AG09309 (cell line): ENCODE results near the gene MAP3K6.
A peak's percentile ranks its signal among the peaks of the same experiment; 100 is the strongest.

Experiments
- DNase-seq: peaks from one replicate; pipeline ENCODE4 v3.0.0-alpha.2; 2010; ENCODE audit warnings: low read depth
- H3K4me3 ChIP-seq: 2 replicates; pipeline ENCODE4 v1.5.1; 2011; ENCODE audit warnings: mild to moderate bottlenecking, low read depth, low read length, moderate library complexity; ENCODE audit not compliant: control insufficient read depth
- TF ChIP-seq, protein P1 (sequence below): IDR thresholded peaks from 2 replicates; pipeline ENCODE4 v1.5.1; 2011; ENCODE audit warnings: mild to moderate bottlenecking, low read depth, low read length, inconsistent platforms; ENCODE audit not compliant: insufficient read depth, control insufficient read depth; ENCODE audit errors: missing control alignments

The MAP3K6 gene

DNA sequence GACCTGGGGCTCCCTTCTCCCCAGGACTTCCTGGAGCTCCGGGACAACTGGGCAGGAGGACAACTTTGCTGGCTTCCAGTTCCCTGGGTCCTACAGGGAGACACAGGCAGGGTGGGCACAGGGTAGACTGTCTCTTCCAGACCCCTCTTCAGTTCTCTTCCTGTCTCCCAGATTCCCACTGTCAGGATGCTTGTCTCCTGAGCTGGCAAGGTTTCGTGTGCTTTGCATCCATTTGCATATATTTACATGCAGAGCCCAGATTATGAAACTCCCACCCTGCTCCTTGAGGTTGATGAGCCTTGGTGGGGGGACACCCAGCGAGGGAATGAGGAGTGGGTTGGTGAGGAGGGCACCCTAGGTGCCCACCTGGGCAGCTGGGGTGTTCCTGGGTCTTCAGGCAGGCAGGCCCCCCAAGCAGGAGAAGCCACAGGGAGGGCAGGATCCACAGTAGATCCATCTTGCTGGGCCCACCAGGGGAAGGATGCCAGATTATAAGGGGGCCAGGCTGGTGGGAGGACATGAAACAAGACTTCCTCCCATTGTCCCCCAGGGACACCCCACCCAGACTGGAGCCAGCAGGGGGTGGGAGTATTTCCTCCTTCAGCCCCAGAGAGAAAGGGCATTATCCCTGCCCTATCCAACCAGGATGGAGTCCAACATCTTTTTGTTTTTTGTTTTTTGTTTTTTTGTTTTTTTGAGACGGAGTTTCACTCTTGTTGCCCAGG is 7.8 kb upstream of the MAP3K6 start, which contains the start of gene FCN3:
Gene FCN3 (minus strand): TSS at position 463 of the 725 bp plus-strand sequence. CDS start 6 bp downstream, at position 457.
- TF ChIP-seq, protein P1, sequence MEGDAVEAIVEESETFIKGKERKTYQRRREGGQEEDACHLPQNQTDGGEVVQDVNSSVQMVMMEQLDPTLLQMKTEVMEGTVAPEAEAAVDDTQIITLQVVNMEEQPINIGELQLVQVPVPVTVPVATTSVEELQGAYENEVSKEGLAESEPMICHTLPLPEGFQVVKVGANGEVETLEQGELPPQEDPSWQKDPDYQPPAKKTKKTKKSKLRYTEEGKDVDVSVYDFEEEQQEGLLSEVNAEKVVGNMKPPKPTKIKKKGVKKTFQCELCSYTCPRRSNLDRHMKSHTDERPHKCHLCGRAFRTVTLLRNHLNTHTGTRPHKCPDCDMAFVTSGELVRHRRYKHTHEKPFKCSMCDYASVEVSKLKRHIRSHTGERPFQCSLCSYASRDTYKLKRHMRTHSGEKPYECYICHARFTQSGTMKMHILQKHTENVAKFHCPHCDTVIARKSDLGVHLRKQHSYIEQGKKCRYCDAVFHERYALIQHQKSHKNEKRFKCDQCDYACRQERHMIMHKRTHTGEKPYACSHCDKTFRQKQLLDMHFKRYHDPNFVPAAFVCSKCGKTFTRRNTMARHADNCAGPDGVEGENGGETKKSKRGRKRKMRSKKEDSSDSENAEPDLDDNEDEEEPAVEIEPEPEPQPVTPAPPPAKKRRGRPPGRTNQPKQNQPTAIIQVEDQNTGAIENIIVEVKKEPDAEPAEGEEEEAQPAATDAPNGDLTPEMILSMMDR: no peak
- H3K4me3 ChIP-seq: no peak within 1 kb of the TSS
- DNase-seq: no peak

DNA sequence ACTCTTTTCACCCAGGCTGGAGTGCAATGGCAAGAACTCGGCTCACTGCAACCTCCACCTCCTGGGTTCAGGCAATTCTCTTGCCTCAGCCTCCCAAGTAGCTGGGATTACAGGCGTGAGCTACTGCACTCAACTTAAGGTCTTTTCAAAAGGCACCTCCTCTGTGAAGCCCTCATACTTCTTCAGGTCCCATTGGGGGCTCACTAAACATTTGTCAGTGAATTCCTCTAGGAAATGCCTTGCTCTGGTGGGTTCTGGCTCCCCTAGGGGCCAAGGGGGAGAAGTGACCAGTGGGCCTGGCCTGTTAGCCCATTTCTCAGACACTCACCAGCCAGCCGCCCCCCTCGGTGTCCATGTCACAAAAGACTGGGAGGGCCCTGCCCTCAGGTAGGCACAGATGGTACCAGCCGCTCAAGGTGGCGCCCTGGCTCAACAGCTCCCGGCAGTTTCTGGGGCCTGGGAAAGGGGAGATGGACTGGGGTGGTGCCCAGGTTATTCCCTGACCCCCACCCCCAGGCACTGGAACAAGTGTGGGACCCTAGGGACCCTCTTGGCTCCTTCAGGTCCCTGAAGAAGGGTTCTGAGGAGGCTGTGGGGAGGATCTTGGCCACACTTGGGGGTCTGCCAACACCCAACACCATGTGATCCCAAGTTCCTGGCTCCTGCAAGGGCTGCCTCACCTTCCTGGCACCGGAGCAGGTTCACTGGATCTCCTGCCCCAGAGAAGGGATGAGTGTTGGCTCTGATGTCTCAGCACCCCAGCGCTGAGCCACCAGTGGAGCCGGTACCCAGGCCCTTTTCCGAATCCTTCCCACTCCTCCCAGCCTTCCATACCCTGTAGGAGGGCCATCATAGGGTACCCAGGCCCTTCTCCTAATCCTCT is 6.3 kb upstream of the MAP3K6 start:
- TF ChIP-seq, protein P1: peak; percentile 38
- DNase-seq: no peak
- no peak overlapping the region for H3K4me3 ChIP-seq

DNA sequence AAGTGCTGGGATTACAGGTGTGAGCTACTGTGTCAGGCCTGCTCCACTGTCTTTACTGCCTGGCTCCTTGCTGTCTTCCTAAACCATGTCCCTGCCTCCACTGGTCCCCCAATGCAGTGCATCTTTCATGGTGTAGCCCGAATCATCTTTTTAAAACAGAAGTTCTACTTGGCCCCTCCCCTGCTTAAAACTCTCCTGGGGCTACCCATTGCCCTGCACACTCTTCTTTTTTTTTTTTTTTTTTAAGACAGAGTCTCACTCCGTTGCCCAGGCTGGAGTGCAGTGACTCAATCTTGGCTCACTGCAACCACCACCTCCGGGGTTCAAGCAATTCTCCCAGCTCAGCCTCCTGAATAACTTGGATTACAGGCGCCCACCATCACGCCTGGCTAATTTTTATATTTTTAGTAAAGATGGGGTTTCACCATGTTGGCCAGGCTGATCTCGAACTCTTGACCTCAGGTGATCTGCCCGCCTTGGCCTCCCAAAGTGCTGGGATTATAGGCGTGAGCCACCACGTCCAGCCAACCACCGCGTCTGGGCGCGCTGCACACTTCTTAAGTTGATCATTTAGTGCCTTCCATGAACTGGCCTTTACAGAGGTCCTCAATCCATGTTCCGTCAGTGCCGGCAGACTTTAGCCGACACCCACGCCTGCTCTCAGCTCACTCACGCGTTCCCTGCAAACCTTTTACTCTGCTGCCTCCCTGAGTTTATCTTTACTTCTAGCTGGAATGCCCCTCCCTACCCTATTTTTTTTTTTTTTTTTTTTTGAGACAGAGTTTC is 5.5 kb upstream of the MAP3K6 start:
- H3K4me3 ChIP-seq: no peak overlapping the region
- TF ChIP-seq, protein P1: no peak
- DNase-seq: no peak

DNA sequence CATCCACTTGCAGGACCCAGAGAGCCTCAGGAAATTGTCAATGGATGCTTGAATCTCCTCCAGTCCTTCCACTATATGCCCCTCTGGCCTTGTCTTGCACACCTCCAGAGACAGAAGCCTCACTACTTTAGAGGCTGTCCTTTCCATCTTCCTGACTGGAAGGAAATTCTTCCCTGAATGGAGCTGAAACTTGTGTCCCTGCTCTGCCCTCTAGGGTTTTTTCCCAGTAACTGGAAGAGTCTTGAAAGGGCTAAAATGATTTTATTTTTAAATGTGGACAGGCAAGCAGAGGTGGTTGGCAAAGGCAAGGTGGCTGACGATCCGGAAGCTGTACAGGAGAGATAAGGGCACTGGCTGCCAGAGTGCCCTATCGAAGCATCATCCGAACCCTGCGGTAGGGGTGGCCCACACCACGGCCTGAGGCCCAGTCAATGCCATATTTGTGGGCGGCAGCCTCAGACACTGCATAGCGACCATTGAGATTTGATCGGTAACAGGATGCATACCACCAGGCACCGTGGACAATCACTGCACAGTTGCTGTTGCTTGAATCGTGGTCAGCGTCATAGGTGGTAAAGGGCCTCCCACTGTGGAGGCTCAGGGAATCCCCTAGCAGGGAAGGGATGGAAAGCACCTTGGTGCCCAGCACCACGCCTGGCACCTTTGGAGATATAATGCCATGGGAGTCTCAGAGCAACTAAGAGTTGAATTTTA is 2.3 kb upstream of the MAP3K6 start:
- TF ChIP-seq, protein P1: peak; percentile 40
- no peak overlapping the region for H3K4me3 ChIP-seq
- DNase-seq: no peak

DNA sequence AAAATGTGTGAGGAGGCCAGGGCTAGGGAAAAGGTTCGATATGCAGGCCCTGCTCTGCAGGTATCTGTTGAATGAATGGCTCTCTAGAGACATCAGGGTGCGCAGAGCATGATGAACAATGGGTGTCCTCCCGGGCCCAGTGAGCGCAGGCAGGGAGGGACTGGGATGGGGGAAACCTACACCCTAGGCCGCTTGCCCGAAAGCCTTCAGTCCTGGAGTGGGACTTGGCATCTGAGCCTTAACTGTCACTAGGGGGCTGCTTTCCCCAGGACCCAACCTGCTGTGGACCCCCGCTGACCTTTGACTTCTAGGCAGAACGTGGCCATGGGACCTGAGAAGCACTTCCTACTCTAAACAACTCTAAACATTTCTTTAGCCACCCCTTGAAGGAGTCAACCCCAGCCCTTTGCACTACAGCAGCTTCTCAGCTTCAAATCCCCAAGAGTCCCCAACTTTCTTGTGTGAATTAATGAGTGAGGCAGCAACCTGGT is 444 bp upstream of the MAP3K6 start:
- no peak for DNase-seq
- peak overlapping the region; percentile 83 for H3K4me3 ChIP-seq
- TF ChIP-seq, protein P1: no peak

DNA sequence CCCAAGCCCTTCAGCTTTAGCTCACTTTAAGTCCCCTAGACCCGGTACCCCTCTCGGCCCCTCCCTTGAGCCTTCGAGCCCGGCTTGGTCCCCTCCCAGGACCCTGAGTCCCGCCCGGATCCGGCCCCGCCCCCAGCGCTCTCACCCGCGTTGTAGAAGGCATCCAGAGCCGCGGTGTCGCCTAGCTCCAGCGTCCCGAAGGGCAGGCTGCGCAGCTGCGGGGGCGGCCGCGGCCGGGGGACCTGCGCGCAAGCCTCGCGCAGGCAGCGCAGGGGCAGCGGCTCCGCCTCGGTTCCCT is 699 bp downstream of the MAP3K6 start:
- DNase-seq: no peak
- H3K4me3 ChIP-seq: peak overlapping the region; percentile 83
- TF ChIP-seq, protein P1: no peak
